Naive thymus-derived CD4-positive, alpha-beta T cell (primary cell): ENCODE data around the gene HLCS. TPM values are rescaled to one million over a fixed set of nuclear protein-coding genes. Genes with fewer than 3 reads are reported as not detected.
"Not testable (repeated sequence)": the region's sequence is repeated elsewhere in the genome, so short reads cannot be mapped to it uniquely, and the experiment has no call there.

ENCODE experiments used
- ATAC-seq: fragments of 150-1000 bp; cut with Tn5 transposase; 2 replicates; pipeline ENCODE4 v1.10.0; 2021; ENCODE audit warnings: mild to moderate bottlenecking, moderate library complexity
- CTCF ChIA-PET: fragments of 350-600 bp; sonication (Branson Sonifier 250); formaldehyde crosslinking; loops from one replicate; lab custom pipeline; 2021; ENCODE audit warnings: antibody characterized with exemption; lab: Charles Lee
- POLR2A ChIA-PET: fragments of 350-600 bp; sonication (Branson Sonifier 250); formaldehyde crosslinking; loops from one replicate; lab custom pipeline; 2021; ENCODE audit warnings: antibody characterized with exemption, inconsistent platforms; lab: Charles Lee
- DNase-seq, 9 donors: peaks; one replicate each; pipeline versions ENCODE4 v3.0.0 to v3.0.0-alpha.2; 2020 to 2022; ENCODE audit warnings: mixed read lengths in 1 of 9
- H3K27ac ChIP-seq: one replicate; pipeline ENCODE4 v1.7.0; 2013; ENCODE audit warnings: mild to moderate bottlenecking, low read depth, low read length, moderate library complexity
- H3K27me3 ChIP-seq, 2 donors: one replicate each; pipeline ENCODE4 v1.7.0; 2013; ENCODE audit warnings: low read length in 2 of 2, mild to moderate bottlenecking in 2 of 2, moderate library complexity in 2 of 2; ENCODE audit not compliant: control insufficient read depth in 2 of 2, insufficient read depth in 2 of 2
- H3K36me3 ChIP-seq, 3 experiments: 1 replicate in 2 of 3; 2 replicates in 1 of 3; pipeline ENCODE4 v1.7.0; 2013; ENCODE audit warnings: low read length in 3 of 3, mild to moderate bottlenecking in 3 of 3, moderate library complexity in 1 of 3; ENCODE audit not compliant: insufficient read depth in 3 of 3, control insufficient read depth in 2 of 3
- H3K4me1 ChIP-seq, 2 donors: one replicate each; pipeline ENCODE4 v1.7.0; 2013; ENCODE audit warnings: low read length in 2 of 2, mild to moderate bottlenecking in 2 of 2, moderate library complexity in 1 of 2; ENCODE audit not compliant: control insufficient read depth in 2 of 2, insufficient read depth in 2 of 2
- H3K4me3 ChIP-seq: 2 replicates; pipeline ENCODE4 v1.7.0; 2013; ENCODE audit warnings: mild to moderate bottlenecking, low read length
- H3K9me3 ChIP-seq, 3 experiments: 1 replicate in 2 of 3; 2 replicates in 1 of 3; pipeline ENCODE4 v1.7.0; 2013; ENCODE audit warnings: low read length in 3 of 3; ENCODE audit not compliant: control insufficient read depth in 2 of 3
- H3K27ac Mint-ChIP-seq, 9 donors: one replicate each; pipeline ENCODE4 v1.8.0; 2020 to 2022; ENCODE audit warnings: mixed read lengths in 9 of 9, mild to moderate bottlenecking in 8 of 9, moderate library complexity in 5 of 9, inconsistent platforms in 2 of 9
- H3K27me3 Mint-ChIP-seq, 5 donors: one replicate each; pipeline ENCODE4 v1.8.0; 2021 to 2022; ENCODE audit warnings: mixed read lengths in 5 of 5, mild to moderate bottlenecking in 1 of 5
- H3K36me3 Mint-ChIP-seq, 5 donors: one replicate each; pipeline ENCODE4 v1.8.0; 2020 to 2022; ENCODE audit warnings: mixed read lengths in 5 of 5, mild to moderate bottlenecking in 3 of 5, inconsistent platforms in 1 of 5
- H3K4me1 Mint-ChIP-seq, 7 donors: one replicate each; pipeline ENCODE4 v1.8.0; 2020 to 2022; ENCODE audit warnings: mixed read lengths in 7 of 7, mild to moderate bottlenecking in 3 of 7, inconsistent platforms in 1 of 7
- H3K4me3 Mint-ChIP-seq, 10 donors: one replicate each; pipeline ENCODE4 v1.8.0; 2020 to 2022; ENCODE audit warnings: mild to moderate bottlenecking in 10 of 10, mixed read lengths in 10 of 10, moderate library complexity in 6 of 10, inconsistent platforms in 2 of 10
- H3K9me3 Mint-ChIP-seq, 11 donors: one replicate each; pipeline ENCODE4 v1.8.0; 2020 to 2022; ENCODE audit warnings: mixed read lengths in 11 of 11, mild to moderate bottlenecking in 4 of 11, inconsistent platforms in 1 of 11, moderate library complexity in 1 of 11
- intact Hi-C, 2 donors: fragments of 100-400 bp; cut with micrococcal nuclease; formaldehyde crosslinking; loops; one replicate each; pipeline ENCODE4 v1.15.1; 2023
- polyA plus RNA-seq, 2 donors: library from polyadenylated mRNA; unstranded; fragments of 300-500 nt; fragmentation: Illumina TruSeq; gene quantifications; one replicate each; pipeline ENCODE4 v1.2.3, GENCODE V29; 2021
- total RNA-seq, 6 experiments: library from RNA in 5 of 6; stranded (reverse) in 5 of 6; gene quantifications; 1 replicate in 5 of 6; 2 replicates in 1 of 6; pipeline ENCODE4 v1.2.3 and lab custom pipeline; 2021 to 2026

Gene HLCS
- total and polyA plus RNA-seq, 7 experiments from 2014 or later, result 7.0 to 19.3 (median 9.0) TPM

DNA sequence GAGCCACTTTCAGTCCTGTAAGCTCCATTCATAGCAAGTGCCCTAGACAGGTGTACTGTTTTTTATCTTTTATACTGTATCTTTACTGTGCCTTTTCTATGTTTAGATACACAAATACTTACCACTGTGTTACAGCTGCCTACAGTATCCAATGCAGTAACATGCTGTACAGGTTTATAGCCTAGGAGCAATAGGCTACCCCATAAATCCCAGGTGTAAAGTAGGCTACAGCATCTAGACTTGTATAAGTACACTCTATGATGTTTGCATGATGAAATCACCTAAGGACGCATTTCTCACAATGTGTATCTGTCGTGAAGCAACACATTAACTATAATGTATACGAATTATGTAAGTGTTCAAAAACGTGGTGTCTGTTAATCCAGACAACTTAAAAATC lies 10.7 kb downstream of the HLCS start:
- Mint-ChIP-seq H3K9me3 (peaks cover 0 to 2% (median 0%) of the 10 kb centered on the region in 11 donors), H3K4me1 (peaks cover 0 to 4% (median 3%) of the 10 kb centered on the region in 7 donors), H3K27ac (no peak overlapping the region), H3K4me3 (no peak overlapping the region), H3K27me3 (no peaks in the 10 kb centered on the region), H3K36me3 (peaks cover 6 to 36% (median 18%) of the 10 kb centered on the region in 5 donors)
- H3K4me3 ChIP-seq, result no peak overlapping the region
- H3K4me1 ChIP-seq, result no peaks in the 10 kb centered on the region
- peaks cover 0 to 16% (median 3%) of the 10 kb centered on the region in 3 experiments for H3K36me3 ChIP-seq
- H3K27ac ChIP-seq, result no peak overlapping the region
- POLR2A ChIA-PET, result interaction anchor here (1.4 kb wide), 1 partner anchor 11 kb away, joined by 4 read pairs; no protein-coding TSS in a partner anchor
- no peaks in the 10 kb centered on the region for H3K27me3 ChIP-seq
- ATAC-seq (no peak), DNase-seq (no peak)
- intact Hi-C loops, result no loop called here
- CTCF ChIA-PET, result no interaction called here
- H3K9me3 ChIP-seq, result no peaks in the 10 kb centered on the region

GRCh38 chr21:36952331-36952730 lies 14.1 kb downstream of the HLCS start:
- CTCF ChIA-PET, result interaction anchor here (0.7 kb wide), 1 partner anchor 124 kb away, joined by 3 read pairs; no protein-coding TSS in a partner anchor
- not testable (repeated sequence) for H3K4me1 ChIP-seq
- H3K36me3 Mint-ChIP-seq, result peaks cover 17 to 36% (median 29%) of the 10 kb centered on the region in 5 donors

GRCh38 chr21:36949171-36950141 lies 17.0 kb downstream of the HLCS start:
- H3K9me3 Mint-ChIP-seq, result peaks cover 0 to 8% (median 2%) of the 10 kb centered on the region in 11 donors
- ATAC-seq (no peak), DNase-seq (no peak)
- H3K27me3 ChIP-seq, result no peaks in the 10 kb centered on the region
- H3K27me3 Mint-ChIP-seq, result no peaks in the 10 kb centered on the region
- H3K36me3 Mint-ChIP-seq, result peaks cover 19 to 50% (median 38%) of the 10 kb centered on the region in 5 donors
- intact Hi-C loops, result no loop called here
- no peaks in the 10 kb centered on the region for H3K4me1 ChIP-seq
- POLR2A ChIA-PET, result no interaction called here
- H3K4me1 Mint-ChIP-seq, result peaks cover 0 to 5% (median 0%) of the 10 kb centered on the region in 7 donors
- H3K36me3 ChIP-seq, result peaks cover 0 to 21% (median 0%) of the 10 kb centered on the region in 3 experiments
- H3K27ac ChIP-seq, result no peak overlapping the region
- no peak overlapping the region for H3K4me3 ChIP-seq
- H3K27ac Mint-ChIP-seq, result no peak overlapping the region
- no peak overlapping the region for H3K4me3 Mint-ChIP-seq
- H3K9me3 ChIP-seq, result no peaks in the 10 kb centered on the region
- CTCF ChIA-PET, result interaction anchor here (0.7 kb wide), 1 partner anchor 32 kb away, joined by 8 read pairs; no protein-coding TSS in a partner anchor

More at GRCh38 chr21:36952331-36952730, 14.1 kb downstream of the HLCS start:
- H3K36me3 ChIP-seq, result peaks cover 0 to 17% (median 0%) of the 10 kb centered on the region in 3 experiments
- POLR2A ChIA-PET, H3K4me3 Mint-ChIP-seq, ATAC-seq, H3K27ac ChIP-seq, DNase-seq, H3K4me3 ChIP-seq, intact Hi-C loops, H3K9me3 Mint-ChIP-seq, H3K27ac Mint-ChIP-seq, H3K27me3 Mint-ChIP-seq, H3K27me3 ChIP-seq, H3K9me3 ChIP-seq, H3K4me1 Mint-ChIP-seq: not testable (repeated sequence)

DNA sequence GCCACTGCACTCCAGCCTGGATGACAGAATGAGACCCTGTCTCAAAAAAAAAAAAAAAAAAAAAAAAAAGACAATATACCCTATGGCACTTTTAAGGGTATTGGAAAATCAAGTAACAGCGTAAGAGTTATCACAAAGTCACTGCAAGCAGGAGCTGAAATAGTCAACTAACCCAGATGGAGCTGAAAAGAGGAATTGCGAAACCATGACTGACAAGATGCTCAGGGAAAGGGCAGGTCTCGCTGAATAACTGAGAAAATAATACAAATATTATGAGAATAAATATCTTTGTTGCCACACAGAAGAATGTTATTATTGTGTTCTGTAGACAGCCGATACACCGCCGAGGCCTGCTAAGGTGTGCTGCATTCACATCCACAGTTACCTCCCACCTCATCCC lies 17.8 kb downstream of the HLCS start:
- no peak overlapping the region for H3K27ac Mint-ChIP-seq
- no peaks in the 10 kb centered on the region for H3K27me3 ChIP-seq
- H3K9me3 ChIP-seq, result no peaks in the 10 kb centered on the region
- no peak overlapping the region for H3K4me3 ChIP-seq
- ChIA-PET CTCF (interaction anchor here (1.2 kb wide), 1 partner anchor 9 kb away, joined by 5 read pairs; no protein-coding TSS in a partner anchor), POLR2A (no interaction called here)
- DNase-seq (no peak), ATAC-seq (no peak)
- H3K4me3 Mint-ChIP-seq, result no peak overlapping the region
- intact Hi-C loops, result no loop called here
- peaks cover 0 to 8% (median 2%) of the 10 kb centered on the region in 11 donors for H3K9me3 Mint-ChIP-seq
- H3K27ac ChIP-seq, result no peak overlapping the region
- peaks cover 0 to 21% (median 0%) of the 10 kb centered on the region in 3 experiments for H3K36me3 ChIP-seq
- H3K4me1 Mint-ChIP-seq, result peaks cover 0 to 5% (median 0%) of the 10 kb centered on the region in 7 donors
- no peaks in the 10 kb centered on the region for H3K4me1 ChIP-seq
- no peaks in the 10 kb centered on the region for H3K27me3 Mint-ChIP-seq
- H3K36me3 Mint-ChIP-seq, result peaks cover 19 to 55% (median 42%) of the 10 kb centered on the region in 5 donors

GRCh38 chr21:36946949-36947356 lies 19.5 kb downstream of the HLCS start:
- intact Hi-C loops, result no loop called here
- POLR2A ChIA-PET, result no interaction called here
- Mint-ChIP-seq H3K4me3 (no peak overlapping the region), H3K36me3 (peaks cover 19 to 55% (median 47%) of the 10 kb centered on the region in 5 donors), H3K27me3 (no peaks in the 10 kb centered on the region), H3K9me3 (peaks cover 0 to 8% (median 2%) of the 10 kb centered on the region in 11 donors), H3K4me1 (peaks cover 0 to 5% (median 3%) of the 10 kb centered on the region in 7 donors), H3K27ac (no peak overlapping the region)
- H3K27ac ChIP-seq, result no peak overlapping the region
- no peak overlapping the region for H3K4me3 ChIP-seq
- CTCF ChIA-PET, result interaction anchor here (0.6 kb wide), 1 partner anchor 17 kb away, joined by 4 read pairs; no protein-coding TSS in a partner anchor
- H3K36me3 ChIP-seq, result peaks cover 0 to 21% (median 0%) of the 10 kb centered on the region in 3 experiments
- no peaks in the 10 kb centered on the region for H3K27me3 ChIP-seq
- H3K9me3 ChIP-seq, result no peaks in the 10 kb centered on the region
- no peaks in the 10 kb centered on the region for H3K4me1 ChIP-seq
- ATAC-seq, result no peak
- DNase-seq, result no peak

GRCh38 chr21:36945496-36946138 lies 20.9 kb downstream of the HLCS start:
- ATAC-seq (no peak), DNase-seq (no peak)
- Histone ChIP-seq H3K4me1 (no peaks in the 10 kb centered on the region), H3K4me3 (no peak overlapping the region), H3K27me3 (no peaks in the 10 kb centered on the region), H3K27ac (no peak overlapping the region), H3K36me3 (peaks cover 0 to 21% (median 0%) of the 10 kb centered on the region in 3 experiments), H3K9me3 (no peaks in the 10 kb centered on the region)
- intact Hi-C loops, result no loop called here
- POLR2A ChIA-PET, result no interaction called here
- H3K4me3 Mint-ChIP-seq, result no peak overlapping the region
- no peaks in the 10 kb centered on the region for H3K27me3 Mint-ChIP-seq
- peaks cover 18 to 50% (median 45%) of the 10 kb centered on the region in 5 donors for H3K36me3 Mint-ChIP-seq
- CTCF ChIA-PET, result no interaction called here
- H3K27ac Mint-ChIP-seq, result no peak overlapping the region
- H3K9me3 Mint-ChIP-seq, result peaks cover 0 to 8% (median 2%) of the 10 kb centered on the region in 11 donors
- H3K4me1 Mint-ChIP-seq, result peaks cover 0 to 5% (median 3%) of the 10 kb centered on the region in 7 donors
